Endothelial cell of umbilical vein (primary cell): Measurements from ENCODE around the gene SFMBT1. TPM values are rescaled to one million over a fixed set of nuclear protein-coding genes. Genes with fewer than 3 reads are reported as not detected.

ENCODE experiments used
- BruUV-seq: library from RNA; stranded (reverse); fragments of 400-500 nt; replicated peaks from 2 replicates; lab custom pipeline; 2021; lab: Mats Ljungman, UMichigan
- CTCF ChIA-PET: fragments of 300-600, 350-600 bp; sonication (Branson Sonifier 250); formaldehyde crosslinking; loops from one replicate; lab custom pipeline; 2021; ENCODE audit warnings: antibody characterized with exemption, inconsistent platforms; lab: Charles Lee
- POLR2A ChIA-PET: fragments of 300-600, 350-600 bp; sonication (Branson Sonifier 250); formaldehyde crosslinking; loops from one replicate; lab custom pipeline; 2021; ENCODE audit warnings: antibody characterized with exemption, inconsistent platforms; lab: Charles Lee
- DNase-seq: peaks from one replicate; pipeline ENCODE4 v3.0.0-alpha.2; 2011; ENCODE audit warnings: low read depth, low spot score
- FAIRE-seq: peaks from 2 replicates; lab custom pipeline; 2011; peaks lifted over from hg19 to GRCh38; lab: Jason Lieb, UNC
- H2AFZ ChIP-seq: 2 replicates; pipeline ENCODE4 v1.6.0; 2012; ENCODE audit warnings: low read depth, low read length, control low read depth, inconsistent platforms
- H3K27ac ChIP-seq: 2 replicates; pipeline ENCODE4 v1.5.1; 2011; ENCODE audit warnings: low read depth, mild to moderate bottlenecking, control low read depth, low read length, moderate library complexity; ENCODE audit not compliant: insufficient read depth
- H3K27me3 ChIP-seq, 2 experiments: 2 replicates each; pipeline versions ENCODE4 v1.6.0 to v1.6.1; 2011; ENCODE audit warnings: low read length in 2 of 2, mixed read lengths in 1 of 2; ENCODE audit not compliant: control insufficient read depth in 2 of 2, insufficient read depth in 2 of 2
- H3K36me3 ChIP-seq, 2 experiments: 2 replicates in 1 of 2; 3 replicates in 1 of 2; pipeline ENCODE4 v1.5.1; 2011; ENCODE audit warnings: low read length in 2 of 2, mild to moderate bottlenecking in 1 of 2, moderate library complexity in 1 of 2; ENCODE audit not compliant: control insufficient read depth in 2 of 2, insufficient read depth in 2 of 2; ENCODE audit errors: extremely low read depth in 1 of 2
- H3K4me1 ChIP-seq: 3 replicates; pipeline ENCODE4 v1.5.1; 2011; ENCODE audit warnings: mild to moderate bottlenecking, low read length; ENCODE audit not compliant: control insufficient read depth, insufficient read depth; ENCODE audit errors: extremely low read depth
- H3K4me2 ChIP-seq: 2 replicates; pipeline ENCODE4 v1.6.1; 2011; ENCODE audit warnings: low read length, control low read depth, mixed read lengths; ENCODE audit not compliant: insufficient read depth
- H3K4me3 ChIP-seq, 3 experiments: fragments of 200-600 bp in 1 of 3; sonication (generic), shearing (Covaris generic) in 1 of 3; replicated peaks in 1 of 3; 2 replicates each; pipeline ENCODE4 v1.5.1; 2011 to 2016; ENCODE audit warnings: control low read depth in 3 of 3, low read length in 3 of 3, mild to moderate bottlenecking in 2 of 3, inconsistent platforms in 1 of 3, low read depth in 1 of 3, moderate library complexity in 1 of 3; ENCODE audit not compliant: insufficient read depth in 1 of 3
- H3K79me2 ChIP-seq: 2 replicates; pipeline ENCODE4 v1.6.0; 2012; ENCODE audit warnings: low read length, inconsistent platforms; ENCODE audit not compliant: control insufficient read depth, insufficient read depth
- H3K9ac ChIP-seq: replicated peaks from 2 replicates; pipeline ENCODE3; 2011; ENCODE audit warnings: low read length, control low read depth; ENCODE audit not compliant: insufficient read depth; ENCODE audit errors: extremely low read depth
- H3K9me1 ChIP-seq: replicated peaks from 3 replicates; pipeline ENCODE4 v1.6.0; 2011; ENCODE audit warnings: mild to moderate bottlenecking, low read length; ENCODE audit not compliant: control insufficient read depth, insufficient read depth; ENCODE audit errors: extremely low read depth
- H3K9me3 ChIP-seq: replicated peaks from 2 replicates; pipeline ENCODE4 v1.5.1; 2012; ENCODE audit warnings: low read length, inconsistent platforms; ENCODE audit not compliant: control insufficient read depth, insufficient read depth
- H4K20me1 ChIP-seq: replicated peaks from 2 replicates; pipeline ENCODE3; 2011; ENCODE audit warnings: mild to moderate bottlenecking, low read length; ENCODE audit not compliant: control insufficient read depth, insufficient read depth; ENCODE audit errors: extremely low read depth
- CTCF ChIP-seq, 2 donors: IDR thresholded peaks; 1 replicate in 1 of 2; 2 replicates in 1 of 2; pipeline ENCODE4 v1.5.1; 2011; ENCODE audit warnings: low read length in 2 of 2, mild to moderate bottlenecking in 2 of 2, moderate library complexity in 2 of 2, control low read depth in 1 of 2, inconsistent platforms in 1 of 2, low read depth in 1 of 2; ENCODE audit not compliant: insufficient read depth in 1 of 2; ENCODE audit errors: extremely low read depth in 1 of 2
- EZH2 ChIP-seq: IDR thresholded peaks from 2 replicates; pipeline ENCODE4 v1.6.1; 2012; ENCODE audit warnings: borderline replicate concordance, low read depth, mild to moderate bottlenecking, moderate library complexity, low read length, inconsistent platforms; ENCODE audit not compliant: severe bottlenecking
- FOS ChIP-seq: IDR thresholded peaks from 2 replicates; pipeline ENCODE4 v1.6.1; 2011; ENCODE audit warnings: mild to moderate bottlenecking, low read length, moderate library complexity, borderline replicate concordance; ENCODE audit not compliant: insufficient read depth
- GATA2 ChIP-seq: IDR thresholded peaks from 2 replicates; pipeline ENCODE4 v1.7.0; 2011; ENCODE audit warnings: low read depth, mild to moderate bottlenecking, moderate library complexity, mixed read lengths, low read length; ENCODE audit not compliant: insufficient read length, insufficient read depth
- JUN ChIP-seq: IDR thresholded peaks from 2 replicates; pipeline ENCODE4 v1.6.1; 2011; ENCODE audit warnings: borderline replicate concordance, low read depth; ENCODE audit not compliant: insufficient read length, insufficient read depth
- MAX ChIP-seq: IDR thresholded peaks from 2 replicates; pipeline ENCODE4 v1.6.1; 2011; ENCODE audit not compliant: insufficient read depth, insufficient read length
- MYC ChIP-seq: IDR thresholded peaks from one replicate; pipeline ENCODE4 v1.6.1; 2011; ENCODE audit warnings: mild to moderate bottlenecking, low read depth, low read length
- POLR2A ChIP-seq: IDR thresholded peaks from 2 replicates; pipeline ENCODE4 v1.6.1; 2012; ENCODE audit warnings: low read depth, mild to moderate bottlenecking, control low read depth, low read length
- POLR2AphosphoS5 ChIP-seq: IDR thresholded peaks from 2 replicates; pipeline ENCODE4 v1.6.1; 2012; ENCODE audit warnings: low read depth, mild to moderate bottlenecking, control low read depth, low read length, moderate library complexity; ENCODE audit not compliant: insufficient read depth
- dilution Hi-C: fragments of 300-500 bp; cut with MboI; formaldehyde crosslinking; loops from one replicate; pipeline ENCODE4 v1.15.0; 2019; ENCODE audit warnings: low sequenced_read_pairs; ENCODE audit not compliant: extremely low pct_ligation_motif_present
- intact Hi-C: fragments of 100-400 bp; cut with micrococcal nuclease; formaldehyde crosslinking; loops from one replicate; pipeline ENCODE4 v1.10.0; 2022
- polyA plus RNA-seq, 4 experiments: library from polyadenylated mRNA; depleted of rRNA in 3 of 4; stranded (reverse) in 3 of 4; unstranded in 1 of 4; fragments of >200 nt; gene quantifications; 2 replicates each; pipeline versions ENCODE4 v1.2.1 to v1.2.3, GENCODE V29; 2011 to 2012; ENCODE audit warnings: missing spikeins in 1 of 4
- total RNA-seq: library from RNA; stranded (reverse); gene quantifications from 2 replicates; pipeline ENCODE4 v1.2.3, GENCODE V29; 2021

The SFMBT1 gene
- total and polyA plus RNA-seq, 2 donors (not counting 3 experiments of a cell fraction or from before 2014, with no cell fraction given) = 1.8 to 6.0 TPM

DNA sequence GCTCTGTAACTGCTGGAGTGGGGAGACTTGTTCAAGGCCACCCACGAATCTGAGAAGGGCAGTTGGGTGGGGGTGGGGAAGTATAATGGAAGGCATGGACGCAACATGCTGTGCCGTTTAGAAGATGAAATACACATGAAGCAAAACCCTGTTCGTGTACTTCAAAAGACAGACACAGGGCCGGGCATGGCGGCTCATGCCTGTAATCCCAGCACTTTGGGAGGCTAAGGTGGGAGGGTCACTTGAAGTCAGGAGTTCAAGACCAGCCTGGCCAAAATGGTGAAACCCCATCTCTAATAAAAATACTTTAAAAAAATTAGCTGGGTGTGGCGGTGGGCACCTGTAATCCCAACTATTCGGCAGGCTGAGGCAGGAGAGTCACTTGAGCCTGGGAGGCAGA, 36.9 kb upstream of the SFMBT1 start:
- dilution Hi-C loops = no loop called here
- Histone ChIP-seq H3K4me1 (no peaks in the 10 kb centered on the region), H3K27me3 (no peaks in the 10 kb centered on the region), H3K4me2 (no peak overlapping the region), H3K9me3 (no peaks in the 10 kb centered on the region), H2AFZ (no peak overlapping the region), H3K27ac (no peak overlapping the region), H3K9me1 (no peaks in the 10 kb centered on the region), H3K9ac (no peak overlapping the region), H3K4me3 (no peak overlapping the region), H4K20me1 (no peaks in the 10 kb centered on the region), H3K79me2 (no peaks in the 10 kb centered on the region), H3K36me3 (no peaks in the 10 kb centered on the region)
- intact Hi-C loops = no loop called here
- DNase-seq = no peak
- no peak for TF ChIP-seq POLR2AphosphoS5
- no peak for TF ChIP-seq JUN
- TF ChIP-seq MYC = no peak
- TF ChIP-seq GATA2 = no peak
- TF ChIP-seq FOS = no peak
- no TSS peak for BruUV-seq
- FAIRE-seq = no peak
- ChIA-PET CTCF (no interaction called here), POLR2A (no interaction called here)

GRCh38 chr3:53081318-53081717, 35.4 kb upstream of the SFMBT1 start:
- POLR2A ChIA-PET = no interaction called here
- Histone ChIP-seq H3K4me1 (no peaks in the 10 kb centered on the region), H3K4me2 (no peak overlapping the region), H3K9ac (no peak overlapping the region), H3K79me2 (no peaks in the 10 kb centered on the region), H4K20me1 (no peaks in the 10 kb centered on the region), H3K9me1 (no peaks in the 10 kb centered on the region), H3K9me3 (no peaks in the 10 kb centered on the region), H3K27ac (no peak overlapping the region), H3K27me3 (no peaks in the 10 kb centered on the region), H3K36me3 (no peaks in the 10 kb centered on the region), H3K4me3 (no peak overlapping the region), H2AFZ (no peak overlapping the region)
- TF ChIP-seq CTCF (IDR thresholded peaks at IDR 0.05; ENCODE audit: extremely low read depth in 1 of 2, insufficient read depth in 1 of 2, low read depth in 1 of 2, low read length in 2 of 2) = no peak
- TF ChIP-seq EZH2 = no peak
- TF ChIP-seq MAX = no peak
- no peak for TF ChIP-seq GATA2
- TF ChIP-seq MYC = no peak
- no peak for TF ChIP-seq FOS
- TF ChIP-seq POLR2A = no peak
- TF ChIP-seq JUN = no peak
- TF ChIP-seq POLR2AphosphoS5 = no peak
- CTCF ChIA-PET = no interaction called here
- dilution Hi-C loops (no loop called here), intact Hi-C loops (no loop called here)
- no TSS peak for BruUV-seq
- FAIRE-seq = no peak
- no peak for DNase-seq
